DOHH2 (cell line): ENCODE results near the gene CAB39.

ENCODE experiments used
- EZH2phosphoT487 ChIP-seq: fragments of 200-600 bp; sonication (generic); IDR thresholded peaks from 2 replicates; pipeline ENCODE4 v1.6.1; 2017; ENCODE audit warnings: borderline replicate concordance, mild to moderate bottlenecking, antibody characterized with exemption, low read length, moderate library complexity, mixed read lengths
- TF ChIP-seq, protein P1 (sequence below): fragments of 200-600 bp; sonication (generic); IDR thresholded peaks from one replicate; pipeline ENCODE4 v1.5.1; 2014; ENCODE audit warnings: antibody characterized with exemption, mild to moderate bottlenecking, low read depth, low read length; ENCODE audit not compliant: poor library complexity, severe bottlenecking

DNA sequence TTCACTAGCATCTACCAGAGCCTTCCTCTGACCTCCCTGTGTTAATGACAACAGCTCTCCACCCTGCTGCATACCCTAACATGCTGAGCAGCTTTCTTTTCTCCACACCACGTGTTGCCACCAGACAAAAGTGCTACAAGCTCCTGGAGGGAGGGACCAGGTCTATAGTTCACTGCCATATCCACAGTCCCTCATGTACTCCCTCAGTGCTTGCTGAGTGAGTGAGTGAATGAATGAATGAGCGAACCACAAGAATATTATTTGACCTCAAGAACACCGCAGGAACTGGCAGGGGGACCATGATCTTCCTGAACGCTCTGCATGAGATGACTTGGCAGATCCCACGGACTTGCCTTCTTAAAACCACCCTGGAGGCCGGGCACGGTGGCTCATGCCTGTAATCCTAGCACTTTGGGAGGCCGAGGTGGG, 47.4 kb upstream of the CAB39 start:
- TF ChIP-seq, protein P1, sequence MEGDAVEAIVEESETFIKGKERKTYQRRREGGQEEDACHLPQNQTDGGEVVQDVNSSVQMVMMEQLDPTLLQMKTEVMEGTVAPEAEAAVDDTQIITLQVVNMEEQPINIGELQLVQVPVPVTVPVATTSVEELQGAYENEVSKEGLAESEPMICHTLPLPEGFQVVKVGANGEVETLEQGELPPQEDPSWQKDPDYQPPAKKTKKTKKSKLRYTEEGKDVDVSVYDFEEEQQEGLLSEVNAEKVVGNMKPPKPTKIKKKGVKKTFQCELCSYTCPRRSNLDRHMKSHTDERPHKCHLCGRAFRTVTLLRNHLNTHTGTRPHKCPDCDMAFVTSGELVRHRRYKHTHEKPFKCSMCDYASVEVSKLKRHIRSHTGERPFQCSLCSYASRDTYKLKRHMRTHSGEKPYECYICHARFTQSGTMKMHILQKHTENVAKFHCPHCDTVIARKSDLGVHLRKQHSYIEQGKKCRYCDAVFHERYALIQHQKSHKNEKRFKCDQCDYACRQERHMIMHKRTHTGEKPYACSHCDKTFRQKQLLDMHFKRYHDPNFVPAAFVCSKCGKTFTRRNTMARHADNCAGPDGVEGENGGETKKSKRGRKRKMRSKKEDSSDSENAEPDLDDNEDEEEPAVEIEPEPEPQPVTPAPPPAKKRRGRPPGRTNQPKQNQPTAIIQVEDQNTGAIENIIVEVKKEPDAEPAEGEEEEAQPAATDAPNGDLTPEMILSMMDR = no peak
- no peak for TF ChIP-seq EZH2phosphoT487
